GM18520 (cell line): ENCODE results near the gene GALK1.

Experiments
- ATAC-seq: cut with Tn5 transposase; IDR thresholded peaks from one replicate; pipeline ENCODE4 v1.9.1; 2021; ENCODE audit not compliant: unreplicated experiment

Gene GALK1

DNA sequence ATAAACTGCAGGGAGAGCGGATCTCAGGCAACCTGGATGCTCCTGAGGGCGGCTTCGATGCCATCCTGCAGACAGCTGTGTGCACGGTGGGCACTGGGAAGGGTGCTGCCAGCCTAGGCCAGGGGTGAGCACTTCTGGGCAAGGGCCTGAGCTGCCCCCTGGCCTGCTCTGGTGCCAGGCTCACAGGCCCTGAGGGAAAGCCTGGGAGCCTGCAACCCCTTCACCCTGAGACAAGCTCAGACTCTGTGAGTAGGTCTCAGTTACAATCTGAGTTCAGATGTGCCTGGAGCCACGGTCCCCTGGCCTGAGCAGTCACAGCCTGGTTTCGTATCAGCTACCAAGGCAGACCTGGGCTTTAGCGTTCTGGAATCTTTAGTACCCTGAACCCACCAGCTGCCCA is 35.6 kb downstream of the GALK1 start:
- no peak for ATAC-seq

DNA sequence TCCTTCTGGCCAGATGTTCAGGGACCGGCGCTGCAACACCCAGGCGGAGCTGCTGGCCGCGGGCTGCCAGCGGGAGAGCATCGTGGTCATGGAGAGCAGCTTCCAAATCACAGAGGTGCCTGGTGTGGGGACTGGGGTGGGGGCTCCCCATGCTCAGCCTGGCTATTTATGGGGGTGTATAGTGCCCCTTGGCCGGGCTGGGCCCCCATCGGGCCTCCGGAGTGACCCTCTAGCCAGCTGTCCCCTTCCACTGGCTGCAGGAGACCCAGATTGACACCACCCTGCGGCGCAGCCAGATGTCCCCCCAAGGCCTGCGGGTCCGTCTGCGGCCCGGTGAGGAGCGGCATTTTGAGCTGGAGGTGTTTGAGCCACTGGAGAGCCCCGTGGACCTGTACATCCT is 37.6 kb downstream of the GALK1 start:
- ATAC-seq: no peak

DNA sequence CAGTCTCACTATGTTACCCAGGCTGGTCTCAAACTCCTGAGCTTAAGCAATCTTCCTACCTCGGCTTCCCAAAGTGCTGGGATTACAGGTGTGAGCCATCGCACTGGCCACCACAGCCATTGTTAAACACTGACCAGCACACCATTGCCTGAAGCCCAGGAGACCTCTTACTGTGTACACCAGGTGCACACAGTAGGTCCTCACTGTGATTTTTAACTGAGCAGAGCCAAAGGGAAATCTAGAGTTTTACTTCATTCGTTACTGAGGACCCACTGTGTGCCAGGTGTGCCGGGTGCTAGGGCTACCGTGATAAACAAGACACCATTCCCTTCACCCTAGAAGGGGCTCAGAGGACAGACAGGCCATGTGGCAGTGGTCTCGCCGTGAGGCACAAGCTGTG is 39.5 kb downstream of the GALK1 start:
- ATAC-seq: no peak

DNA sequence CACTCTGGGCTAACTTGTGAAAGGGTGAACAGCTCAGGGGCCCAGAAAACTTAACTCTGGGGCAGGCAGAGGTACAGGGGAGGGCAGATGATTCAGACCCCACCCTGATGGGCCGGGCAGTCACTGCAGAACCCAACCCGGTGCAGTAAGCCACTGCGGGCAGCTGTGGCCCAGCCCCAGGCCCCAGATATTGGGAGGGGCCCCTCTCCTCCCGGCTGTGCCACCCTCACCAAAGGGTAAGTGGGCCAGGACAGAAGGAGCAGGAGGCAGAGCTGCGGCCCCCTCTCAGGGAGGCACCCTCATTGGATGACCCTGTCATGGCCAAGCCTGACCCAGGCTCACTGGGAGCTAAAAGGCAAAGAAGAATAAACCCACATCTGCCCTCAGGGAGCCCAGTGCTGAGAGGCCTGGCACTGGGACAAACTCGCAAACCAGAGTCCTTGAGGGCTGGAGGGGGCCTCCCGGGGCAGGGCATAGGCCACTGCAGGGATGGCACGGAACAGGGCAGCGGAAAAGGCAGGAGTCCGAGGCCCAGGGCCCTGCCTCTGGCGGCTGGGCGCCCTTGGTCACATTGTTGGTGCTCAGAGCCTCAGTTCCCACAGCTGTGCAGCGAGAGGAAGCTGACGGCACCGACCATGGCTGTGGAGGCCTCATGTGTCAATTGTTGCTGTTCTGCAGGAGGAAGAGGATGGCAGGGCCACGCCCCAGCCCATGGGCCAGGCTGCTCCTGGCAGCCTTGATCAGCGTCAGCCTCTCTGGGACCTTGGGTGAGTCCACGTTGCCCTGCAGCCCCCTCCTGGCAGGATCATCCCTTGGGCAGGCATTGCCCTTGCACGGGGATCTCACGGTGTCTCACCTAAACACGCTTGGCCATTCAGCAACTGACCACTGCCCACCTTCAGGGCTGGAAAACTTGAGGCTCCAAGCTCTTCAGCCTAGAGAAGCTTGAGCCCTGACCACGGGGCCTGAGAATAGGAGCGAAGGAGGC is 40.7 kb downstream of the GALK1 start:
- no peak for ATAC-seq

DNA sequence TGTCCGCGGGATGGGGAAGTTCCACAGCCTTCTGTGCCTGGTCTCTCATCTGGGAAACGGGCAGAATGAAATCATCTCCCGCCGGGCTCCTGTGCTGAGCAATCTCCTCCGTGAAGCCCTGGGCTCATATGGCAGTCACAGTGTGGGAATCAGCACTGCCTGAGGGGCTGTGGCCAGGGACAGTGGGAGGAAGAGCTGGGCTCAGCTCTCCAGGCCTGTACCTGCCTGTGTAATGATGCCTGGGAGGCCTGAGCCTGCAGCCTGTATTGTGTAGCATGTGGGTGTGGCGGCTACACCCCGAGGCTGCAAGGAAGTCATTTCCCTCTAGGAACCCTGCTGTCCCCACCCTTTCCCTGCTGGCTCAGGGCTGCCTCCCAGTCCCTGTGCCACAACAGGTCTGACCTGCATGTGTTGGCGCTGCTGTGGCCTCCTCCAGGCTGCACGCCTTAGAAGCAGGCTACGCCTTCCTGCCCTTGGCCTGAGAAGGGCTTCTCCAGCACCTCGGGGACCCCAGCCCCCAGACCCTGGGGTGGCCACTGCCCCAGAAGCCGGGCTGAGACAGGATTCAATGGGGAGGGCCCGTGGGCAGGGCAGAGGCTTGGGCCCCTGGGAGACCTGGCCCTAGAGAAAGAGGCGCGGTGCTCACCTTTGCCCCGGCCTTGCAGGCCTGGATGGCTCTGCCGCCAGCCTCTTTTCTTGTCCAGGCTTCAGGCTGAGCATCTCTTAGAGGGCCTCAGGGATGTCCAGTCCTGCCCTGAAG is 41.6 kb downstream of the GALK1 start:
- ATAC-seq: no peak

DNA sequence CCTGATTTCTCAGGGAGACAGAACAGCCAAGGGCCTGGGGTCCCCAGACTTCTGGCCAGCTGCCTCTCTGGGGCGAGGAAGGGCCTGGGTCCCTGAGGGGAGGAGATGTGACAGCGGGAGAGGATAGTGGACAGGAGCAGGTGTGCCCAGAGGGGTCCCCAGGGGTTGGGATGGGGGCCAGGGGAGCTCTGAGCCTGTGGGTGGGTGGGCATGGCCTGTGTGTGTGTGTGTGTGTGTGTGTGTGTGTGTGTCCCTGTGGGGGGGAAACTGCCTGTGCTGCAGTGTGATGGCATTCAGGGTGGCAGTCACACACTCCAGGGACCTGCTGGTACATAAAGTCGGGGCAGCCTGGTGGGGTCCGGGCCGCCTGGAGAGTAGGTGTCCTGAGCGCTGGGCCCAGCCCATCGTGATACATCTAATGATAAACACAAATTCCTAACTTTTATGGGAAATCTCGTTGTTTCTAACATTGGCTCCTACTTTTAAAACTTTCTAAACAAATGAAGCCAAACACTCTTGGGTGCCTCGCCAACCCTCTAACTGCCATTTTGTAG is 42.4 kb downstream of the GALK1 start:
- no peak for ATAC-seq

DNA sequence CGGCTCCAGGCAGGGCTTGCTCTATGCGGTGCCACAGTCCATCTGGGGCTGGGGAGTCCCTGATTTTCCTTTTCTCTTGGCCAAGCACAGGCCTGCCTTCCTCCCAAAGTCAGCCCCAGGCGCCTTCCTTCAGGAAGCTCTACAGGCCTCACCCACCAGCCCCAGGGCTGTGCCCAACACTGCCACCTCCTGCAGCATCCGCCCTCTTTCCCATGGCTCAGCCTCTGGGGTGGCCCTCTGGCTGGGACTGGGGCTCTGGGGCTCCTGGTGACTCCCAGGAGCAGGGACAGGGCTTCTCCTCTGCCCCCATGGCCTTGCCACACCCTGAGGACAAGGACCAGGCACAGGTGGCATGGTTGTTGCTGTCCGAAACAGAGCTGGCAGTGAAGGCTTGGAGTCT is 42.9 kb downstream of the GALK1 start:
- no peak for ATAC-seq

DNA sequence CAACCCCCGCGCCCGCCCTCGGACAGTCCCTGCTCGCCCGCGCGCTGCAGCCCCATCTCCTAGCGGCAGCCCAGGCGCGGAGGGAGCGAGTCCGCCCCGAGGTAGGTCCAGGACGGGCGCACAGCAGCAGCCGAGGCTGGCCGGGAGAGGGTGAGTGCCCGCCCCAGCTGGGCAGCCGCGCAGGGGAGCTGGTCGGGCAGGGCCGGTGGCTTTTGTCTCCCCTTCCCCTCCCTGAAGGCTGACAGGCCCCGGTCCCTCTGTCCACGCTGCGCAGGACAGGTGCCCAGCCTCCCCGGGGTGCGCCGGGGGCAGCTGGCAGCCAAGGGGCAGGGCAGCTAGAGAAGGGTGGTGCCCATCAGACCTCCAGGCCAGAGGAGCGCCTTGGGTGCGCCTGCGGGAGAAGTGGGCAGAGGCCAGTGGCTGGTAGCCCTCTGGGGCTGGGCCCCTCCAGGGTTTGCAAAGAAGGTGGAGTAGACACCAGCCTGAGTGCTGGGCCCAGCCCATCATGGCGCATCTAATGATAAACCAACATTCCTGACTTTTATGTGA is 43.5 kb downstream of the GALK1 start:
- no peak for ATAC-seq

DNA sequence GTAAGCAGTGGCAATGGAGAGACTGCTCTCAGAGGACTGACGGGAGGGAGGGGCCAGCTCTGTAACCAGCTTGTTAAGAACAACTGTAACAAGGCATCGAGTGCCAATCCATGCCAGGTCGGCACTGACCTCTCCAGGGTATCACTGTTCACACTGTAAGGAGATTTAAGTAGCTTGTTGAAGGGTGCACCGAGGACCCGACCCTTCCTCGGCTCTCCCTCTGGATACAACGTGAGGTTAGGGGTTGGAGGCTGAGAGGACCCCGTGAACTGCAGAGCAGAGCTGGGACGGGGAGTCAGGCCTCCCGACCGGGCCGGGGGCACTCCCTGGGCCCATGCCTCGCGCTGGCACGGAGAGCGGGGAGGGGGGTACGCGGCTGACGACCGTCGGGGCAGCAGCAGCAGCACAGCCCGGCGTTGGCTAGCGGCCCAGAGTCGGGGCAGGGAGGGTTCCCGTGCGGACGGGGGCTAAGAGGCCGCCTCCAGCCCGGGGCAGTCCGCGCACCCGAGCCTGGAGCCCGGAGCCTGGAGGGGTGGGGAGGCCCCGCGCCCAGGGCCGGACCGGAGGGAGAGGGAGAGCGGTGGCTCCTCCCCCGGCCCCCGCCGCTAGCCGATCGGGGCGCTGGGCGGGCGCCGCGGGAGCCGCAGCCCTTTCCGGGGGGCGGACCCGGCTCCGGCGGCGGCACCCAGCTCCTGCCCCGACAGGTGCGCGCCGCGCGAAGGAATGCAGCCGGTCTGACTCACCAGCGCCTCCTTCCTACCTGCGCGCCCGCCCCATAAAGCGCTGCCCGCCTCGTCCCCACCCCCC is 44.1 kb downstream of the GALK1 start, which contains the start of gene ITGB4:
TSS of gene ITGB4 (plus strand) at position 804 of the 807 bp plus-strand sequence. CDS start 3,245 bp downstream, outside the sequence.
- no peak for ATAC-seq

DNA sequence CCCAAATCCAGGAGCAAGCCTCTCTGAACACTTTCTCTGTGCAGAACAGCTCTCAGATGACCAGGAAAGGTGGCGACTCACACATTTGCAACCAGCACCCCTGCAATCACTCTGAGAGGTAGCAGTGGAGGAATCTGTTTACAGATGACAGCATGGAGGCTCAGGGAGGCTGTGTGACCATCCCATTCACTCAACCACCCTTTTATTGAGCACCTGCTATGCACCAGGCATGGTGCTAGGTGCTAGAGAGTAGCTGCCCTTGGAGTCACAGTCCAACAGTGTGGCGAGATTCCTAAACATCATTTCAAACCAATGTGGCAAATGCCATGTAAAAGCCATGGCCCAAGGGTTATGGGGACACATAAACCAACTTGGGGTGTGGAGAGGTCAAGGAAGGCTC is 45.3 kb downstream of the GALK1 start:
- no peak for ATAC-seq

DNA sequence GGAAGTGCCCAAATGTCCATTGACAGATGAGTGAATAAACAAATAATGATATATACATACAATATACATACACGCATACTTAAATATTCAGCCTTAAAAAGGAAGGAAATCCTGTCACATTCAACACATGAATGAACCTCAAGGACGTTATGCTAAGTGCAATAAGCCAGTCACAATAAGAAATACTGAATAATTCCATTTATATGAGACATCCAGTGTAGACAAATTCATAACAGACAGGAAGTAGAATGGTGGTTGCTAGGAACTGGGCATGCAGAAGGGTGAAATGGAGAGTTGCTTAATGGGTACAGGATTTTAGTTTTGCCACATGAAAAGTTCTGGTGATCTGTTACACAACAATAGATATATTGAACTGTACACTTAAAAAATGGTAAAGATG is 52.5 kb downstream of the GALK1 start:
- ATAC-seq: no peak
